ENCODE data around the gene TFAP2B.

The TFAP2B gene

DNA sequence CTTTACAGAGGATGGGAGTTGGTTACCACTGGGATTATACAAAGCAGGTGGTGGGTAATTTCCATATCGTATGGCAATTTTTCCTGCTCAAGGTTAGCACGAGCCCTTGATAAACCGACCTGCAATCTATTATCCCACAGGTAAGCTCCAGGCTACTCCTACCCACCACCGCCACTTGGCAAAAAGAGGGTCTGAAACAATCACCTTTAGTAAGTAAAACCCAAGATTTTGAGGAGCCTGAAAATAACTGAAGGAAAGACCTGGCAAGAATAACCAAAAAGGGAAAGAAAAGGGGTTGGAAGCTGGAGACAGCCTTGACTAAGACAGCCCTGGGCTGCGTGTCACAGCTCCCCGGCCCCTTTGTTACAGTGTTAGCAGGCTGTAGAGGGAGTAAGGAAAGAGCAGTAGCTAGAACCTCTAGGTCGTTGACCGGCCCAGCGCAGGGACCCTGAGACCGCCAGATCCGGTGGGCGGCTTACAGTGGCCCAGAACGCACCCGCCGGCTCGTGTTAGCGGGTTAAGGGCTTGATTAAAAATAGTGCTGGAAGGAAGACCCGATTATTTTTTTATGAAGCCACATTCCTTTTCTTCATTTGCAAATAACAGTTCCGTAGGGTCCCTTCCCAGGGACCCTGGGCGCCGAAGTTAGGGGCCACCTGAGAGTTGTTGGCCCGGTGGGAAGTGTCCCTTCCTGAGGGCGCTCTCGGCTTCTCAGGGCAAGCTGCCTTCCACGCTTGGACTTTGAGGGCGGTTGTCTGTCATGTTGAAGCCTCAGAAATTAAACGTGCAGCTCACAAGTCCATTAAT, 30.5 kb downstream of the TFAP2B start:
- H3K4me1 ChIP-seq = no peaks in the 10 kb centered on the region
- H3K4me3 ChIP-seq = no peak overlapping the region
- in situ Hi-C loops (cut with MboI; ENCODE audit: low sequenced_read_pairs) = no loop called here
- no peaks in the 10 kb centered on the region for H3K9me3 ChIP-seq
- DNase-seq (ENCODE audit: low spot score in 2 of 2) = no peak
- no peaks in the 10 kb centered on the region for H3K36me3 ChIP-seq (replicated peaks)
- H3K27me3 ChIP-seq (ENCODE audit: low read depth) = peaks cover 51% of the 10 kb centered on the region

DNA sequence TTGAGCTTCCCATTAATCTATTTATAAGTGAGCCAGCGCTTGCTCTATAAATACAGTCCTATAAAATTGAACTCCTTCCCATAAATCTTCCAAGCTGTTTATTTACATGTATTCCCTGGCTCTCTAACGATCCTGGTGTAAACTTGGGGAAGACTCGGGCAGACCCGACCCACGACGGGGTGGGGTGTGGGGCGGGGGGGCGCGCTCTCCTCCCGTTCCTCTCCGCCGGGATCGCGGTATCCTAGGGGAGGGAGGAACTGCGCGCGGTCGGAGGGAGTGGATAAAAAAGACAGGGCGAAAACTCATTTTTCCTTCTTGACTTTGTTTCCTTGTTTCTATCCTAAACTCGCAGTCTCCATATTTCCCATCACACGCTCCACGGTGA, 31.1 kb downstream of the TFAP2B start:
- peaks cover 46% of the 10 kb centered on the region for H3K27me3 ChIP-seq (ENCODE audit: low read depth)
- no peaks in the 10 kb centered on the region for H3K4me1 ChIP-seq
- H3K9me3 ChIP-seq = no peaks in the 10 kb centered on the region
- no peak for DNase-seq (ENCODE audit: low spot score in 2 of 2)
- H3K36me3 ChIP-seq (replicated peaks) = no peaks in the 10 kb centered on the region
- no peak overlapping the region for H3K4me3 ChIP-seq
- in situ Hi-C loops (cut with MboI; ENCODE audit: low sequenced_read_pairs) = no loop called here

DNA sequence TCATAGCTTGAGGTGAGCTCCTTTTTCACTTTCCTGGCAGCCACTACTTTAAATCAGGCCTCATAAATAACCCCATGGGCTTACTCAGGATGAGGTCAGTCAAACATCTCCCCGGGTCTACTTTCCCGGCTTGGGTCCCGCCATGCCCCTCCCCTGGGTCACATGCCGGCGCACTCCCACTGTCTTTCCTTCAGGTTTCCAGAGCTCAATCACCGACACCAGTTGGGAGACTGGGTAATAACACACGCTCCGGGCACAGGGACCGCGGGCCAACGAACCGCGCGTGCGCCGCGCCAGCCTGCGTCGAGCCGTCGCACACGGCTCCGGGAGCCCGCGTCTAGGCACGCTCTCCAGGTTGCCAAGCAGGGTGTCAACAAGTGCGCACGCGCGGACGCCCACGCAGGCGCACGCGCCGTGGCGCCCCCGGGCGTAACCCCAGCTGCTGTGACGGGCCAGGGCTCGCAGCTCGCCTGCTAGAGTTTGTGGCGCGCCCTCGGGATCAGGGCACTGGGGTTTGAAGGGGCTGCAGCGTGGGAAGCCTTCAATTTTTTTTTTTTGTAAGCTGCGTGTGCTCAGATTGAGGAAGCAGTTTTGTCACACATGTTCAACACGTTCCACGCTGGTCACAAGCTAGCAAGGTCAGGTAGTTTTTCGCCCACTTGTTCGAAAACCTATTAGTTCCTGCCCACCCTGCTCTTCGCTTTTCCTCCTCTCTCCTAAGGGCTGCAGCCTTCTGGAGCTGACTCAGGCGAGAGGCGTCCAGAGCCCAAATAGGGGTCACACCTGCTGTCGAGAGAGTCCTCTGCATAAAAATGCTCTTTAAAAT, 31.8 kb downstream of the TFAP2B start:
- no peak overlapping the region for H3K4me3 ChIP-seq
- no peaks in the 10 kb centered on the region for H3K4me1 ChIP-seq
- H3K36me3 ChIP-seq (replicated peaks) = no peaks in the 10 kb centered on the region
- H3K9me3 ChIP-seq = no peaks in the 10 kb centered on the region
- in situ Hi-C loops (cut with MboI; ENCODE audit: low sequenced_read_pairs) = no loop called here
- no peak for DNase-seq (ENCODE audit: low spot score in 2 of 2)
- peaks cover 41% of the 10 kb centered on the region for H3K27me3 ChIP-seq (ENCODE audit: low read depth)

DNA sequence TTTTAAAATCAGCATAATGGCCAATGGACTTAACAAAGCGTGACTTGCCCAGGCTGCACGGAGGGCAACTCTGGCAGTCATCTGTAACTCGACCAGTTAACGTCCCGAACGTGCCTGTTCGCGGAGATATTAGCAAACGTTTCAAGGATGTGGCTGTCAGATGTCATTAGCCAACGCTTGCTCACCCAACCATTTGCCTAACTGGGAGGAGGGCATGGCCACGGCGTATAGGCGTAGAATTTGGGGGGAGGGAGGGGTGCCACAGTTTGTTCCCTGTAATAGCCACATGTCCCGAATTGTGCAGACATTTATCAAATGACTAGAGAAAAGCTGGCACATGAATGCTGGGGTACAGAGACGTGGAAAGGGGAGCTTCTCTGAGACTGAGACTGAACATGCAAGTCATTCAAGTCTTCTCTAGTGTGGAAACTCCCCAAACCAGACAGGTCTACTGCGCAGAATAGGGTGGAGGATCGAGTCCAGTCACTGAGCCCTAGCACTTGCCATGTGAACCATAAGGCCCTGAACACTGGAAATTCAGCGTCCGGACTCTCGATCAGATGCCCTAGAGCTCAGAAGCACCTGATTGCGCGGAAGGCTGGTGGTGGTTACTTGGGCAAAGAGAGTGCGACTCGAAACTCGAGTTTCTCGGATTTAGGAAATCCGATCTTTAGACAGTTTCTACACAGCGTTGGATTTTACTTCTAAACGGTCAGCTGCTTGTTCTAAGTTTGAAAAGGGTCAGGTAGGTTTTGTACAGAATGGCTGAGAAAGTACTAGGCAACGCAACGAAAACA, 32.6 kb downstream of the TFAP2B start:
- in situ Hi-C loops (cut with MboI; ENCODE audit: low sequenced_read_pairs) = no loop called here
- no peaks in the 10 kb centered on the region for H3K4me1 ChIP-seq
- H3K27me3 ChIP-seq (ENCODE audit: low read depth) = peaks cover 33% of the 10 kb centered on the region
- no peaks in the 10 kb centered on the region for H3K36me3 ChIP-seq (replicated peaks)
- no peak for DNase-seq (ENCODE audit: low spot score in 2 of 2)
- H3K4me3 ChIP-seq = no peak overlapping the region
- no peaks in the 10 kb centered on the region for H3K9me3 ChIP-seq

DNA sequence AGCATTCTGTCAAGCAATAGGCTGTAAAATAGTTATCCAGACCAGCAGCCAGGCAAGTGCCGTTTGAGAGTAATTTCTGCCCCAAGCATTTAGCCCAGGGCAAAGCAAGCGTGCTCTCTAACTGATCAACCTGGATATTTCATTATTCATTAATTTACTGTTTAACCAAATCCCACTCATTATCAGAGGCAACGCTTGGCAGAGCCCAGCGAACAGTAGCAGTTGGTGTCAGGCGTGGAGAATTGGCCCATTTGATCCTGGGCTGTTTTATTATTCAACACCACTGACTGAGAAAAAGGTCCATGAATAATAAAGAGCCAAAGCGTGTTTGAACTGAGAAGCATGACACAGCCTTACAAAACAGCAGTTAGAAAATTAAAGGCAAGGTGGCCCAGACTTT, 35.3 kb downstream of the TFAP2B start:
- H3K27me3 ChIP-seq (ENCODE audit: low read depth) = peaks cover 9% of the 10 kb centered on the region; the same call in 1 of the 2 replicates
- DNase-seq (ENCODE audit: low spot score in 2 of 2) = no peak
- no peaks in the 10 kb centered on the region for H3K4me1 ChIP-seq
- in situ Hi-C loops (cut with MboI; ENCODE audit: low sequenced_read_pairs) = no loop called here
- no peaks in the 10 kb centered on the region for H3K9me3 ChIP-seq
- no peaks in the 10 kb centered on the region for H3K36me3 ChIP-seq (replicated peaks)
- no peak overlapping the region for H3K4me3 ChIP-seq

DNA sequence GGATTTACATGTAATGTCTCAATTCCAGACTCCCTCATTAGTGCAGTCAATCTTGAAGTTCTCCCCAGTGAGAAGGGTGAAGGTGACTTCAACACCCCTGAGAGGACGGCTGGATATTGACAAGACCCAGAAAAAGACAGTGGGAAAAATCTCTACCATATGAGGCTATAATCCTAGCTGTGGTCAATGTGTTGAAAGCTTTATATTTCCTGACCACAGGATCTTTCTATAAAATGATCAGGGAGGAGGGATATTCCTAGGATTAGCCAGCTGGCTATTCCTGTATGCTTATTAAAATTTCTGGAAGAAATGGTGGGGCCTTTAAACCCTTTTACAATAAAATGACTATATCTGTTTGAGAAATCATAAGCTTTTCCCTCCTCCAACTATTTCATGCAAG, 43.0 kb downstream of the TFAP2B start:
- in situ Hi-C loops (cut with MboI; ENCODE audit: low sequenced_read_pairs) = no loop called here
- no peaks in the 10 kb centered on the region for H3K9me3 ChIP-seq
- no peaks in the 10 kb centered on the region for H3K4me1 ChIP-seq
- no peak for DNase-seq (ENCODE audit: low spot score in 2 of 2)
- H3K36me3 ChIP-seq (replicated peaks) = no peaks in the 10 kb centered on the region
- H3K27me3 ChIP-seq (ENCODE audit: low read depth) = no peaks in the 10 kb centered on the region
- H3K4me3 ChIP-seq = no peak overlapping the region

DNA sequence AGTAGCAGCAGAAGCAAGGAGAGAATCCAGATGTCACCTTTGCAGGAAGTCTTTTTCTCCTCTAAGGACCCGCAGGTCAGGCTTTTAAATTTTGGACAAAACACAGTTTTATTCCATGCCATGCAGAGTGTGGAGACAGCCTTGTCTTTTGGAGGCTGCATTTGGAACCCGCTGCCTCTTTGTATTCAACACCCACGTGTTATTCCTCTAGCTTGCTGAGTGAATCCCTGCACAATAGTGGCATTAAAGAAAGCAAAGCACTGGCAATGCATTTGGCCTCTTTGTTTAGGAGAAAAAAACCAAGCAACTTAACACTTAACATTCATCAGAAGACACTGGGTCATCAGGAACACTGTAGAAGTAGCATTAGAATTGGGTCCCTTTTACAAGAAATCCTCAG, 43.5 kb downstream of the TFAP2B start:
- Histone ChIP-seq H3K4me1 (no peaks in the 10 kb centered on the region), H3K4me3 (no peak overlapping the region), H3K36me3 (replicated peaks) (no peaks in the 10 kb centered on the region), H3K9me3 (no peaks in the 10 kb centered on the region), H3K27me3 (ENCODE audit: low read depth) (no peaks in the 10 kb centered on the region)
- in situ Hi-C loops (cut with MboI; ENCODE audit: low sequenced_read_pairs) = no loop called here
- DNase-seq (ENCODE audit: low spot score in 2 of 2) = no peak

DNA sequence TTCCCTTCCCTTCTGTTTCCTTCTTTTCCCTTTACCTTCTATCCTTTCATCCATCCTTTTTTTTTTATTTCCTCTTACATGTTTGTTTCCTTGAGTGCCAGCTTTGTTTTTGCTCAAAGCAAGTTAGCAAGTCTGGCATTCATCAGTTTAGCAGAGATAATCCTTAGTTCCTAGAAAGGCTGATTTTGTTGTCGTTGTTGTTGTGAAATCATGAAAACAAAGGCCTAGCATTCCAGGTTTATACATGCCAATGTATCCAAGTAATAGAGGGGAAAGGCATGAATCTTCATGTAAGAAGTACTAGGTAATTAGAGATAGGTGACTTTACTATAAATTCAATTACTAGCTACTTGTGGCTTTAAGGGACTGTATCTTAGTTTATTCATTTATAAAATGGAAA, 45.9 kb downstream of the TFAP2B start:
- no peaks in the 10 kb centered on the region for H3K36me3 ChIP-seq (replicated peaks)
- no peak overlapping the region for H3K4me3 ChIP-seq
- H3K27me3 ChIP-seq (ENCODE audit: low read depth) = no peaks in the 10 kb centered on the region
- H3K9me3 ChIP-seq = no peaks in the 10 kb centered on the region
- DNase-seq (ENCODE audit: low spot score in 2 of 2) = no peak
- in situ Hi-C loops (cut with MboI; ENCODE audit: low sequenced_read_pairs) = no loop called here
- no peaks in the 10 kb centered on the region for H3K4me1 ChIP-seq

DNA sequence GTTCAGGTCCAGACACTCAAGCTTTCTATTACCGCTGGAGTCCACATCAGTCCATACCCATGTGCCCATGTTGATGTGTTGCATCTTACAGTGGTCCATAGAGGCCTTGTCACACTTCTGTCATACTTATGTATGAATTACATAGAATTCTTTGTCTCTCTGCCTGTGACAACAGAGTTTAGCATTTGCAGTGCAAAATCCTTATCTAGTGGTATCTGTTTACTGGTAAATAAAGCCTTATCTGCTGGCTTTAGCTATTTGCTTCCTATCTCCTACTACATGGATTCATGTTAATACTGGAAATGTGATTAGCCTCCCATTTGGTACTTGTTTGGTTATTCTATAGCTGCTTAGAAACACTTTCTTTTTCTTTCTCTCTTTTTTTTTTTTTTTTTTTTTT, 49.8 kb downstream of the TFAP2B start:
- Histone ChIP-seq H3K9me3 (no peaks in the 10 kb centered on the region), H3K27me3 (ENCODE audit: low read depth) (no peaks in the 10 kb centered on the region), H3K4me3 (no peak overlapping the region), H3K4me1 (no peaks in the 10 kb centered on the region), H3K36me3 (replicated peaks) (no peaks in the 10 kb centered on the region)
- in situ Hi-C loops (cut with MboI; ENCODE audit: low sequenced_read_pairs) = no loop called here
- DNase-seq (ENCODE audit: low spot score in 2 of 2) = no peak

DNA sequence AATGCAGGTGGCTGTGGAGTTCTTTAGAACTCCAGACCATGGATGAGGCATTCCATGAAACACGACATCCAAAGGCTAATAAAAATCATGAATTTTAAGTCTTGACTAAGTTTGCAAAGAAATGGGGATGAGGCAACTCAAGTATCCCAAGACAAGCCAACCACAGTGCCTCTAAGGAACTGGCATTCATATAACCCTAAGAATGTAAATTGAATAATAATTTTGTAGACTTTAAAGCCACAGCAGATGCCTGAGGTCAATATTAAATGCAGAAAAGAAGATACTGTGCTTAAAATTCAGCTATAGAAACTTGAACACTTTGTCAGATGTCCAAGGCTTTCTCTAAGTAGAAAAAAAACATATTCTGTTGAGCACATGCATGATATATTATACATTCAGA, 54.5 kb downstream of the TFAP2B start:
- in situ Hi-C loops (cut with MboI; ENCODE audit: low sequenced_read_pairs) = no loop called here
- no peaks in the 10 kb centered on the region for H3K9me3 ChIP-seq
- no peaks in the 10 kb centered on the region for H3K27me3 ChIP-seq (ENCODE audit: low read depth)

DNA sequence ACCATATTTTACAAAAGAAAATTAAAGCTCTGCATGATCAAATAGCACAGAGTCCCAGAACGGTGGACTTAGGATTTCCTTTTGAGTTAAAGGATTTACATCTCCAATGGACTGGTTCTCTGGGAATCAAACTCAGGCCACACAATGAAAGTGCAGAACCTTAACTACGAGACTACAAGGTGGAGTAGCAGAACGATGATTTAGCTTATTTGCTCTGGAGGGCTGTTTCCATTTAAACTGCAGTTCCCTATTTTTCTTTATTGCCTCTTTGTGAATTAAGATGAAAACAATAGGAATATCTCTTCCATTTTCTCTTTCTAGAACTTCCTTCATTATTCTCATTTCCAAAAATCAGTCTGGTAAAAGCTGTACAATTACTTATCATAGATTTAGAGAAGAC, 65.7 kb downstream of the TFAP2B start:
- no peak for DNase-seq (ENCODE audit: low spot score in 2 of 2)
- Histone ChIP-seq H3K4me1 (no peaks in the 10 kb centered on the region), H3K27me3 (ENCODE audit: low read depth) (no peaks in the 10 kb centered on the region), H3K4me3 (no peak overlapping the region), H3K9me3 (no peaks in the 10 kb centered on the region), H3K36me3 (replicated peaks) (no peaks in the 10 kb centered on the region)
- in situ Hi-C loops (cut with MboI; ENCODE audit: low sequenced_read_pairs) = no loop called here

More for the DNA sequence above, 54.5 kb downstream of the TFAP2B start:
- Histone ChIP-seq H3K4me3 (no peak overlapping the region), H3K36me3 (replicated peaks) (no peaks in the 10 kb centered on the region), H3K4me1 (no peaks in the 10 kb centered on the region)
- DNase-seq (ENCODE audit: low spot score in 2 of 2) = no peak

DNA sequence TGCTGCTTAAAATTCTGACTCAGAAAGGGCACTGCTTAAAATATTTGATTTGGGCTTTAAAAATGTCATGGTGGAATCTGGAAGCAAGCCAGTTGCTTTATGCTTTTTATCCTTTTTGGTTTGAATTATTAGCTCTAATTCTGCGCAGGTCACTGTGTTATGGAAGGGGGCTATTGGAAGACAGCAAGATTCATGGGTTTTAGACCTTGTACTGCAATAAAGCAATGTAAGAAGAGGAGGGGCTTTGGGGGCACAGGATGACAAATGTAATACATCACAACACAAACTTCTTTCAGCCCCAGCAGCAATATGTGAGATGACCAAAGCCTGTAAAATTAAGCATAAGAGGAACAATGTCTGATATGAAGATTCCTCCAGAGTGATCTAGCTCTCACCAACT, 68.4 kb downstream of the TFAP2B start:
- in situ Hi-C loops (cut with MboI; ENCODE audit: low sequenced_read_pairs) = no loop called here
- Histone ChIP-seq H3K4me3 (no peak overlapping the region), H3K9me3 (no peaks in the 10 kb centered on the region)

DNA sequence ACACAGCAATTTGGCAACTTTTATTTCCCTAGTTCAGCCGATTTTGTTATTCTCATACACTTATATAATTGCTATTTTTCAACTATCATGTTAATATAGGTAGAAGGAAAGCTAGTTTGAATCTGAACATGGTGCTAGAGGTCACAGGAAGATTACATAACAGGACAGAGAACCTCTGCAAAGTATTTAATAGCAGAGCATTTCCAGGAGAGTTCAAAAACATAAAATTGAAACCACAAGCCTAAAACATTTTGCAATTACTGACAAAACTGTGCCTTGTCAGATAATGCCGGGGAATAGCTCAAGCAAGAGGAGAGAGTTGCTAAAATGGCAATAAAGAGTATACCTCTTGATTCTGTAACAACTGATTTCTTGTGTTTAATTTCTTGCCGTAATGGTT, 70.8 kb downstream of the TFAP2B start:
- in situ Hi-C loops (cut with MboI; ENCODE audit: low sequenced_read_pairs) = no loop called here
- H3K9me3 ChIP-seq = no peaks in the 10 kb centered on the region

More for the DNA sequence above, 68.4 kb downstream of the TFAP2B start:
- no peak for DNase-seq (ENCODE audit: low spot score in 2 of 2)
- Histone ChIP-seq H3K4me1 (no peaks in the 10 kb centered on the region), H3K36me3 (replicated peaks) (no peaks in the 10 kb centered on the region), H3K27me3 (ENCODE audit: low read depth) (no peaks in the 10 kb centered on the region)

DNA sequence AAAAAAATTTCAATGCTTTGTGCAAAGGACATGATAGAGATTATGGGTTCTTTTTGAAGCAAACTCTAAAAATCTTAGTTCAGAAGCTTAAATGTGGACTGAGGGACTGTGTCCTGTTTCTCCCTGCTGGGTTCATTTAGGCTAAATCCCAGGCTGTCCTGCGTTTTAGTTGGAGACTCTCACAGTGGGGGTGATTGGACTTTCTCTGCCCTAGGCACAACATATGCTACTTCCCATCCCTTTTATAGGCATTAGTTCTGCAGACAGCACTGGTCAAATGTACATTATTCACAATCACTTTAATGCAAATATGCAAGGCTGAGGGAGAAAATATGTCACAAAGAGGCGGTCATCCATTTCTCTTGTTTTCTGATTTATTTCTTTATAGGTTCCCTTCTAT, 71.3 kb downstream of the TFAP2B start:
- Histone ChIP-seq H3K27me3 (ENCODE audit: low read depth) (no peaks in the 10 kb centered on the region), H3K4me3 (no peak overlapping the region), H3K9me3 (no peaks in the 10 kb centered on the region), H3K4me1 (no peaks in the 10 kb centered on the region), H3K36me3 (replicated peaks) (no peaks in the 10 kb centered on the region)
- DNase-seq (ENCODE audit: low spot score in 2 of 2) = no peak
- in situ Hi-C loops (cut with MboI; ENCODE audit: low sequenced_read_pairs) = no loop called here

More for the DNA sequence above, 70.8 kb downstream of the TFAP2B start:
- DNase-seq (ENCODE audit: low spot score in 2 of 2) = no peak
- H3K36me3 ChIP-seq (replicated peaks) = no peaks in the 10 kb centered on the region
- no peak overlapping the region for H3K4me3 ChIP-seq
- no peaks in the 10 kb centered on the region for H3K27me3 ChIP-seq (ENCODE audit: low read depth)
- H3K4me1 ChIP-seq = no peaks in the 10 kb centered on the region
